Right cardiac atrium (tissue), 5 donors: Measurements from ENCODE around the gene C1orf50. TPM values are rescaled to one million over a fixed set of nuclear protein-coding genes. Genes with fewer than 3 reads are reported as not detected.

Experiments
- ATAC-seq, 2 donors: fragments of 200-7000 bp; cut with Tn5 transposase; one replicate each; pipeline versions ENCODE4 v1.8.0 to v1.9.1; 2020; ENCODE audit warnings: moderate library complexity in 2 of 2, mild to moderate bottlenecking in 1 of 2
- DNase-seq, 3 donors: peaks; one replicate each; pipeline ENCODE4 v3.0.0-alpha.2; 2020
- H3K27ac ChIP-seq: one replicate; pipeline ENCODE4 v1.5.1; 2013; ENCODE audit warnings: mild to moderate bottlenecking, low read length, control low read depth, moderate library complexity
- H3K27me3 ChIP-seq: one replicate; pipeline ENCODE4 v1.6.1; 2013; ENCODE audit not compliant: control insufficient read depth, insufficient read depth
- H3K4me1 ChIP-seq: one replicate; pipeline ENCODE4 v1.6.1; 2013; ENCODE audit warnings: low read length; ENCODE audit not compliant: control insufficient read depth, insufficient read depth
- H3K4me3 ChIP-seq: one replicate; pipeline ENCODE4 v1.5.1; 2013; ENCODE audit warnings: low read length, control low read depth
- H3K9me3 ChIP-seq: one replicate; pipeline ENCODE4 v1.6.1; 2013; ENCODE audit warnings: low read length; ENCODE audit not compliant: control insufficient read depth
- WGBS: extraction: QIAGEN DNeasy Blood & Tissue Kit; methylation state at CpG from one replicate; pipeline ENCODE4 v1.1.7; 2013; 5-methylcytosine and 5-hydroxymethylcytosine counted together
- intact Hi-C, 4 donors: fragments of 100-400 bp; cut with DNase I; formaldehyde crosslinking; loops; one replicate each; pipeline versions ENCODE4 v1.11.0 to v1.14.0; 2022 to 2023
- polyA plus RNA-seq: library from polyadenylated mRNA; stranded (reverse); fragments of 200-250 nt; gene quantifications from one replicate; pipeline ENCODE4 v1.2.3, GENCODE V29; 2013
- total RNA-seq, 4 donors: library from RNA; stranded (reverse); fragmentation: NEBNext Ultra II Directional; extraction: Animal tissue kit (Norgen Biotek cat#: 25700); gene quantifications; one replicate each; pipeline ENCODE4 v1.2.1, GENCODE V29; 2021
- donor health status: healthy with polysubstance abuse.
- donor health status: DM: no; HTN: yes; CAD: no.
- donor health status: DM: no; HTN: no; CAD: no.
- donor health status: DM: no; HTN: yes; CAD: no; lungs with severe emphysema.
- donor health status: DM: yes; HTN: yes; CAD: no.

C1orf50 gene
- total and polyA plus RNA-seq, 5 donors = 3.8 to 11.3 (median 7.2) TPM

DNA sequence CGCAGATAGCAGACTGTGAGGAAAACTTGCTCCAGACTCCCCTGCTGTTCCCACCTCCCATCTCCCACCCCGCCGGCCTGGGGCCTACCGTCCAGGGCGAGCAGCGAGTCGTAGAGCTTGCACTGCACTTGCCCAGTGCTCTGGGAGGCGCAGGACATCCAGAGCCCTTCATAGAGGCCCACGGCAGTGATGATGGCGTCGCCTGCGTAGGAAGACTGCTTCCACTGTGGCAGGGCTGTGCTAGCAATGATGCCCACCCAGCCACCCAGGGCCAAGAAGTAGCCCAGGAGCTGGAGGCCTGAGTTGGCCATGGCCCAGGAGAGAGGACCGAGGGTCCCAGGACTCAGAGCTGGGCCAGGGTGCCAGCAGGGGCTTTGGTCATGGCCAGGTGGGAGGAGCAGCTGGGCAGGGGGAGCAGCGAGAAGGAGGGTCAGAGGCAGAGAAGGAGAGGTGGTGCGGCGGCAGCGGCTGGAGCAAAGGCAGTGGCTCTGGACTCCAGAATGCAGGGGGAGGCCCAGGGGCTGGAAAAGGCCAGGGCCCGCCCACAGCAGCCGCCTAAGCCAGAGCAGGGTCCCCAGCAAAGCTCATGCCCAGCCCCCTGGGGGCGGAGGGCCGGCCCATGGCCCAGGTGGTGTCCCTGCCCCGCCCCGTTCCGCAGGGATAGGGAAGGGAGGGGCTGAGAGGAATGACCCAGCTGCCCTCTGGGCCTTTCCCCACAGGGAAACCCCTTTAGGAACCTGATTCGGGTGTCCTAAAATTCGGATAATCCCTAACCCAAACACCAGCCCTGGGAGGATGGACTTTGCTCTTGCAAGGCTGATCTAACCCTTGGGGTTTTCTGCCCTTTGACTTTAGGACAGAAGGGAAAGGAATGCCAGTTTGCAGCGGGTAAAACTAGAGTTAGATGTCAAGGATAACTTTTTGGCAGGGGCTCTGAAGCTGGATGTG, 27.0 kb upstream of the C1orf50 start, which contains the start of gene CLDN19:
Gene CLDN19, minus strand, starts transcription at position 484 of the 948 bp plus-strand sequence. Its CDS starts 173 bp downstream, at position 311.
- intact Hi-C loops = loop anchor here in 3 of 4 donors (5.0 to 10.0 kb wide), 3 partner anchors 155 to 595 kb away; no protein-coding TSS in a partner anchor
- WGBS = 67% methylated on average over 27 of the region's 27 CpGs
- no peak for ATAC-seq

GRCh38 chr1:42740851-42741580, 26.0 kb upstream of the C1orf50 start:
- no peak for ATAC-seq
- Histone ChIP-seq H3K4me1 (no peaks in the 10 kb centered on the region), H3K27ac (no peak overlapping the region), H3K27me3 (no peaks in the 10 kb centered on the region), H3K4me3 (no peak overlapping the region), H3K9me3 (no peaks in the 10 kb centered on the region)
- 73% methylated on average over 19 of the region's 19 CpGs for WGBS
- intact Hi-C loops = loop anchor here in 3 of 4 donors (5.0 to 10.0 kb wide), 3 partner anchors 156 to 596 kb away; no protein-coding TSS in a partner anchor
- DNase-seq = no peak

More for the DNA sequence above, 27.0 kb upstream of the C1orf50 start, which contains the start of gene CLDN19:
- no peak for DNase-seq
- H3K9me3 ChIP-seq = no peaks in the 10 kb centered on the region
- H3K27me3 ChIP-seq = no peaks in the 10 kb centered on the region
- no peak within 1 kb of the TSS for H3K4me3 ChIP-seq
- H3K4me1 ChIP-seq = no peaks in the 10 kb centered on the region
- H3K27ac ChIP-seq = no peak within 1 kb of the TSS

DNA sequence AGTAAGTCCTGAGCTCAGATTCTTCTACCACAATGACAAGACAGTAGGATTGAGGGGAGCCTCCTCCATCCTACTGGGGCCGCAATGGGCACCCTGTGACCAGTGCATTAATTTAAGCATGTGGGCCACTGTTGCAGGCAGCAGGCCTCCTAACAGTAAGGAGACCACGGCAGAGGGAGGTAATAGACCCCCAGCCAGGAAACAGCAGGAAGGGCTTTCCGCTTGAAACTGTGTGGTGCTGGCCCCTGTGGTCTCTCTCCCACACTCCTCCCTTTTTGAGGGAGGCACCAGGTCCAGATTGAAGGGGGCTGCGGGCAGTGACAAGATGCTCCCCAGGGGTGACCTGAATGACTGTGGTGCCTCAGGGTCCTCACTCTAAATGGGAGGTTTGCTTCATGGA, 25.3 kb upstream of the C1orf50 start:
- Histone ChIP-seq H3K9me3 (no peaks in the 10 kb centered on the region), H3K27me3 (no peaks in the 10 kb centered on the region), H3K4me1 (no peaks in the 10 kb centered on the region), H3K27ac (no peak overlapping the region), H3K4me3 (no peak overlapping the region)
- intact Hi-C loops = loop anchor here in 3 of 4 donors (5.0 to 10.0 kb wide), 3 partner anchors 157 to 597 kb away; no protein-coding TSS in a partner anchor
- ATAC-seq = no peak
- WGBS = 86% methylated on average over 4 of the region's 4 CpGs
- DNase-seq = no peak

DNA sequence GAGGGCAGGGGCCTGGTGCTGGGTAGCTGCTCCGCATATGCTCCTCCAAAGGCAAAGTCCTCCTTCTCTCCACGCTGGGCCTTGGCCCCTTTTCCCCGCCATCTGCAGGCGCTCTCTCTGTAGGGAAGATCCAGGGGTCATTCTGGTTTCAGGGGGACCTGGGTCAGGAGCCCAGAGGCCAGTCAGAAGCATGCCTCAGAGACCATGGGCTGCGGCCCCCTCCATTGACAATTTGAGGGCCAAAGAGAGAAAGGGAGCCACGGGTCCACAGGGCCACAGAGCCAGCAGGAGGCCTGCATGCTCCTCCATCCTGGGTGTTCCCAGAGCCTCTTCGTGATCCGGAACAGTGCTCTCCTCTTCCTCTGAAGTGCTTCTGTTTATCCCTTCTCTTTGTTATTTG, 24.9 kb upstream of the C1orf50 start:
- DNase-seq = no peak
- H3K27me3 ChIP-seq = no peaks in the 10 kb centered on the region
- no peak overlapping the region for H3K4me3 ChIP-seq
- H3K9me3 ChIP-seq = no peaks in the 10 kb centered on the region
- ATAC-seq = no peak
- intact Hi-C loops = loop anchor here in 3 of 4 donors (5.0 to 10.0 kb wide), 3 partner anchors 157 to 597 kb away; no protein-coding TSS in a partner anchor
- 89% methylated on average over 8 of the region's 8 CpGs for WGBS
- no peak overlapping the region for H3K27ac ChIP-seq
- no peaks in the 10 kb centered on the region for H3K4me1 ChIP-seq

DNA sequence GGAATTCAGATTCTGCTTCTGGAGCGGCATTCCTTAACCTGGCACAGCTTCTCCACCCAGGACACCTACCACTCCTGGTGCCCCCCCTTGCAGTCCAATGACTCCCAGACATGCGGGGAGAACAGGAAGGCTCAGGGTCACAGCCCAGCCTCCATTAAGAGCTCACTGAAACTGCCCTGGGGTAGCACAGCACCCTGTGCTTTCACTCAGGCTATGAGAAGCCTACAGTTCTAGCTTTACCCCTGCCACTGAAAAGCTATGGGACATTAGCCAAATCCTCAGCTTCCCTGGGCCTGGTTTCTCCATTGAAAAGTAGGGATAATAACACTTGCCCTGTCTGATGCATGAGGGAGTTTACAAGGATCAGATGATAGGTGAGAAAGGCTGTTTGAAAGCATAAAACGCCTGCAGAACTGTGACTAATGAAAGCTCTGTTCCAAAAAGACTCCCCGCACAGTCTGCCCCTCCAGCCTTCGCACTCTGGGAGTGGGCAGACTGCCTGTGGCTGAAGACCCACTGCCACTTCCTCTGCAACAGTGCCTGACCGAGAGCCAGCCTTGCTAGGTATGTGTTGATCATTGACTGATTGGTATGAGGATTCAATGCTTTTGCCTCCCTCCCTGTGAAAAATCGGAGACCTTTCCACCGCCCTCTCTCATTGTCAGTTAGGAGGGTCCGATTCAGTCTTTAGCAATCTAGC, 24.3 kb upstream of the C1orf50 start:
- Histone ChIP-seq H3K9me3 (no peaks in the 10 kb centered on the region), H3K27me3 (no peaks in the 10 kb centered on the region), H3K27ac (no peak overlapping the region), H3K4me1 (no peaks in the 10 kb centered on the region), H3K4me3 (no peak overlapping the region)
- intact Hi-C loops = loop anchor here in 3 of 4 donors (5.0 to 10.0 kb wide), 3 partner anchors 158 to 598 kb away; no protein-coding TSS in a partner anchor
- 84% methylated on average over 9 of the region's 9 CpGs for WGBS
- DNase-seq (peak in 1 of 3 donors; percentile 16), ATAC-seq (no peak)

DNA sequence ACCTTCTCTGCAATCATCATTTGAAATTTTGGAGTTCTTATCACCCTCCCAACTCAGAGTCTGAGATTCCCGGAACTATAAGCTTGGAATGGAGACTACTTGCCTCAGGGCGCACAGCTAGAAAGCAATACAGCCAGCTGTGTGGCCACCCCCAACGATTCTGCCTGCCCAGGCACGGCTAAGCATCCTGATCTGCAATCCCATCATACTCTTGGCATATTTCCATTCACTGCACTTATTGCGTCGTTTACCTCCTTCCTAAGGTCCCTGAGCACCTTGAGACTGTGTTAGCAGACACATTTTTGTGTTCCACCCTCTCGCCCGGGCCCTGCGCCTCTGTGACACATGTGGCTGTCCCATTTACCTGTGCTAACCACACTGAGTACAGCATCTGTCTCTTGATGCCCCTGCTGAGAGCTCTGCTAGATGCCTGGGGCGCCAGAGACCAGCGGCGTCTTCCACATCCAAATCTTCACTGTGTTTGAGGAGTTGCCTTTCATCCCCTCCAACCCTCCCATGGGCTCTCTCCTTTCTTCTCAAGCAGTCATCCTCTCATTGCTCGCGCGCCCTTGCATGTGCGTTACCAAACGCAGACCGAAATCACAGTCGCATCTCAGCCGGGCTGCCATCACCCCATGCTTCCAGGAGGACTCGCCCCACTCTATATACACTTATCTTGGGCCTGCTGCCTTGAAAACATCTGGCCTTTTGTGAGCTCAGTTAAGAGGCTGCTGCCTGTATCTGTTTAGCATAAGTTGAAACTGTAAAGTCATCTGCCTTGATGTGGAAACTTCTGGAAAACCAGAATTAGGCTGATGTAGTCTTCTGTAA, 23.5 kb upstream of the C1orf50 start:
- no peak overlapping the region for H3K4me3 ChIP-seq
- intact Hi-C loops = loop anchor here in 3 of 4 donors (5.0 to 10.0 kb wide), 3 partner anchors 159 to 599 kb away; no protein-coding TSS in a partner anchor
- no peaks in the 10 kb centered on the region for H3K27me3 ChIP-seq
- H3K4me1 ChIP-seq = no peaks in the 10 kb centered on the region
- H3K9me3 ChIP-seq = no peaks in the 10 kb centered on the region
- ATAC-seq (no peak), DNase-seq (peak in 1 of 3 donors; percentile 21)
- no peak overlapping the region for H3K27ac ChIP-seq
- WGBS = 80% methylated on average over 21 of the region's 21 CpGs

DNA sequence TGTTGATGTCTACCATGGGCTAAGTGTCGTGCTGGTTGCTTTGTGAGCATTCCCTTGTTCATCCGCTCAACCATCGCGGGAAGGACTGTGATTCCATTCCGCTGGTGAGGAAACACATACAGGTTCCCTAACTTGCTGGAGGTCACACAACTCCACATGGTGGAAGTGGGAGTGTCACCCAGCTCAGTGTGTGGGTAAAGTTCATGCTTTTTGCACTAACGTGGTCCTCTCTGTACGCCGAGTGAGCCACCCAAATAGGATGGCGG, 23.0 kb upstream of the C1orf50 start:
- H3K27ac ChIP-seq = no peak overlapping the region
- H3K4me3 ChIP-seq = no peak overlapping the region
- H3K27me3 ChIP-seq = no peaks in the 10 kb centered on the region
- 89% methylated on average over 9 of the region's 9 CpGs for WGBS
- intact Hi-C loops = loop anchor here in 3 of 4 donors (5.0 to 10.0 kb wide), 3 partner anchors 159 to 599 kb away; no protein-coding TSS in a partner anchor
- H3K9me3 ChIP-seq = no peaks in the 10 kb centered on the region
- H3K4me1 ChIP-seq = no peaks in the 10 kb centered on the region
- ATAC-seq (no peak), DNase-seq (no peak)

DNA sequence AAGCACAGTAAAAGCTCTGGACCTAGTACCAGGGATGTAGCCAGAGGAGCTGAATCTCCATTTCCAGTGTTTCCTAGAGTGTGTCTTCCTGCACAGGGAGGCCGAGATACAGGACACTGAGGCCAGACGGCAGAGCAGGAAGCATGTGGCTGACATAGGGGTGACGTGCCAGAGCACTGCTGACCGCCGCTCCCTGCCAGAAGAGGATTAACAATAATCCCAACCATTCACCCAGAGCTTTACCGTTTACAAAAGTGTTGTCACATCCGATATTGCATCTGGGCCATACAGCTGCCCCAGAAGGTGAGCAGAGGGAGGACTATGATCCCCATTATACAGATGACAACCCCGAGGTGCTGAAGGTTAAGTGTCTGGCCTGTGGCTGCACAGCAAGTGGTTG, 21.2 kb upstream of the C1orf50 start:
- Histone ChIP-seq H3K4me1 (no peaks in the 10 kb centered on the region), H3K27me3 (no peaks in the 10 kb centered on the region), H3K27ac (no peak overlapping the region), H3K4me3 (no peak overlapping the region), H3K9me3 (no peaks in the 10 kb centered on the region)
- intact Hi-C loops = loop anchor here in 3 of 4 donors (5.0 to 10.0 kb wide), 3 partner anchors 161 to 601 kb away; no protein-coding TSS in a partner anchor
- 80% methylated on average over 8 of the region's 8 CpGs for WGBS
- DNase-seq (no peak), ATAC-seq (no peak)

DNA sequence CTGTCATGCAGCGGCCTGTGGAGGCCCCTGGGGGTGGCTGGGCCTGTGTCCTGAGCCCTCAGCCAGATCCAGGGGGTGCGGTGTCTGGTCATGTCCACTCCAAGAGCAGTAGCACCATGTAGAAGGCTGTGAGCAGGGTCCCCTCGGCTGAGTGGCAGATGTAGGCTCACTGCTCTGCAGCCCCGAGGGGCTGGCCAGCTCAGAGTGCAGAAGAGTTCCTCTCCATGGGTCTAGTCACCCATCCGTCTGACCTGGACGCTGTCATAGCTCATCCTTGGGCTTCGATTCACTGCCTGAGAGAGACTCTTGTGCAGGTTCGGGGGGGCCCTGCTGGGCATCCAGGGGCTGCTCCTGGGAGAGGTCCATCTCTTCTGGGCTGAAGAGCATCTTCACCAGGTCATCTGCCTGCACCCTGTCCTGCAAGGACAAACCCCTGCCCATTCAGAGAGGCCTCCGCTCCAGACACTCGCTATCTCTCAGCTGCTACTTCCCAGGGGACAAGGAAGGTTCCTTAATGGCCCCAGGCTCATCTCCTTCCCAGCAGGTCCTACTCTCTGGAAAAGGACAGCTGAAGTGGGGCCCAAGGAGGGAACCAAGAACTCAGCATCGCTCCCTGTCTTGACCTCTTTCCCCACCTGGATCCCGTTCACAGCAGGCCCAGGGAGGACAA, 20.5 kb upstream of the C1orf50 start:
- H3K9me3 ChIP-seq = no peaks in the 10 kb centered on the region
- no peaks in the 10 kb centered on the region for H3K27me3 ChIP-seq
- no peaks in the 10 kb centered on the region for H3K4me1 ChIP-seq
- H3K4me3 ChIP-seq = no peak overlapping the region
- H3K27ac ChIP-seq = no peak overlapping the region
- ATAC-seq (no peak), DNase-seq (peak in 1 of 3 donors; percentile 25)
- WGBS = 89% methylated on average over 12 of the region's 12 CpGs
- intact Hi-C loops = loop anchor here in 3 of 4 donors (5.0 to 10.0 kb wide), 3 partner anchors 162 to 602 kb away; no protein-coding TSS in a partner anchor
